ENCODE measurements around the gene TCF4. TPM values are rescaled to one million over a fixed set of nuclear protein-coding genes. Genes with fewer than 3 reads are reported as not detected.

TCF4 gene
- total and polyA plus RNA-seq, 8 donors: 5.1 to 187 (median 39.9) TPM

- intact Hi-C loops (cut with DNase I; ENCODE audit: low total_unique reads): no loop called here
- TF ChIP-seq, protein P1, sequence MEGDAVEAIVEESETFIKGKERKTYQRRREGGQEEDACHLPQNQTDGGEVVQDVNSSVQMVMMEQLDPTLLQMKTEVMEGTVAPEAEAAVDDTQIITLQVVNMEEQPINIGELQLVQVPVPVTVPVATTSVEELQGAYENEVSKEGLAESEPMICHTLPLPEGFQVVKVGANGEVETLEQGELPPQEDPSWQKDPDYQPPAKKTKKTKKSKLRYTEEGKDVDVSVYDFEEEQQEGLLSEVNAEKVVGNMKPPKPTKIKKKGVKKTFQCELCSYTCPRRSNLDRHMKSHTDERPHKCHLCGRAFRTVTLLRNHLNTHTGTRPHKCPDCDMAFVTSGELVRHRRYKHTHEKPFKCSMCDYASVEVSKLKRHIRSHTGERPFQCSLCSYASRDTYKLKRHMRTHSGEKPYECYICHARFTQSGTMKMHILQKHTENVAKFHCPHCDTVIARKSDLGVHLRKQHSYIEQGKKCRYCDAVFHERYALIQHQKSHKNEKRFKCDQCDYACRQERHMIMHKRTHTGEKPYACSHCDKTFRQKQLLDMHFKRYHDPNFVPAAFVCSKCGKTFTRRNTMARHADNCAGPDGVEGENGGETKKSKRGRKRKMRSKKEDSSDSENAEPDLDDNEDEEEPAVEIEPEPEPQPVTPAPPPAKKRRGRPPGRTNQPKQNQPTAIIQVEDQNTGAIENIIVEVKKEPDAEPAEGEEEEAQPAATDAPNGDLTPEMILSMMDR (IDR thresholded peaks at IDR 0.05): no peak
- TF ChIP-seq POLR2A (IDR thresholded peaks at IDR 0.05) (no peak), EP300 (IDR thresholded peaks at IDR 0.05) (no peak), POLR2AphosphoS5 (IDR thresholded peaks at IDR 0.05) (no peak)
- no peaks in the 10 kb centered on the region for H3K9me3 ChIP-seq
- DNase-seq: no peak
- 92 to 95% (median 94%) methylated on average over 2 of the region's 2 CpGs for WGBS, 5 donors
- H3K4me1 ChIP-seq: peaks cover 0 to 11% (median 2%) of the 10 kb centered on the region in 4 donors
- no peaks in the 10 kb centered on the region for H3K27me3 ChIP-seq
- no peak overlapping the region for H3K27ac ChIP-seq
- H3K4me3 ChIP-seq: no peak overlapping the region
- no peaks in the 10 kb centered on the region for H3K36me3 ChIP-seq
Measured at GRCh38 chr18:55593888-55594287, 5.9 kb upstream of the TCF4 start.

DNA sequence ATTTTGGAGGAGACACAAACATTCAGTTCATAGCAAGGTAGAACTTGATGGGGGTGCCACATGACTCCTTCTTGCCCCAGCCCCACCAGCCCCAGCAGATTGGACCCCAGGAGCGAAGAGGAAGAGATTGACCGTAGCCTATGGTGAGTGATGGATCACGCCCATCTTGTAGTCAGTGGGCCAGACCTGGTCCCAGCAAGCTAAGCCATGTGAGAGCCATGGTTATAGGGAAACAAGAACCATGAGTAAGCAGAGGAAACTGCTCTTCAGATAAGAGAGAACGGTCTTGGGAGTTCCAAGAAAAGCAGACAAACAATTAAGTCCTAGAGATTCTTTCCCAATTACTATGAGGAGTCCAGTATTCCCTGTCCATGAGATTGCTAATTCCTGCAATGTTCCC, 4.6 kb upstream of the TCF4 start:
- intact Hi-C loops (cut with DNase I; ENCODE audit: low total_unique reads): no loop called here
- Histone ChIP-seq H3K36me3 (no peaks in the 10 kb centered on the region), H3K27ac (no peak overlapping the region), H3K27me3 (peaks cover 0 to 6% (median 0%) of the 10 kb centered on the region in 3 donors), H3K9me3 (no peaks in the 10 kb centered on the region), H3K4me3 (no peak overlapping the region), H3K4me1 (peaks cover 0 to 15% (median 4%) of the 10 kb centered on the region in 4 donors)
- DNase-seq: no peak
- TF ChIP-seq, protein P1 (IDR thresholded peaks at IDR 0.05): no peak
- 68 to 74% (median 70%) methylated on average over 4 of the region's 4 CpGs for WGBS, 5 donors

DNA sequence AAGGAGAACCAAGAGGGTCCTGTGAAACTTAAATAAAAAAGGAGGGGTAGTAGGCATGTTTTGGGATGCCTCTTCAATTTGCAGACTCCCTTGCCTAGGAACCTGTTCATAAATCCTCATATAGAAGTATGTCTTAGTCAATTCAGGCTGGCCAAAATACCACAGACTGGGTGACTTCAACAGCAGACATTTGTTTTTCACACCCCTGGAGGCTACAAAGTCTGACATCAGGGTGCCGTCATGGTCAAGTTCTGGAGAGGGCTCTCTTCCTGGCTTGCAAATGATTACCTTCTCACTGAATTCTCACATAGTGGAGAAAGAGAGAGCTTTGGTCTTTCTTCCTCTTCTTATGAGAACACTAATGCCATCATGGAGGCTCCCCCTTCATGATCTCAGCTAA, 4.1 kb upstream of the TCF4 start:
- DNase-seq: no peak
- WGBS, 5 donors: 70 to 96% (median 87%) methylated on average over 1 of the region's 1 CpG
- intact Hi-C loops (cut with DNase I; ENCODE audit: low total_unique reads): no loop called here

GRCh38 chr18:55589625-55590291, 1.8 kb upstream of the TCF4 start:
- peak overlapping the region; percentile 15 to 91 (median 87) for H3K27ac ChIP-seq
- TF ChIP-seq POLR2AphosphoS5 (IDR thresholded peaks at IDR 0.05) (peak; percentile 59 to 87 (median 85)), POLR2A (IDR thresholded peaks at IDR 0.05) (no peak)
- H3K4me3 ChIP-seq: peak overlapping the region; percentile 57 to 71 (median 62)
- WGBS, 5 donors: 3 to 6% (median 4%) methylated on average over 33 to 37 of the region's 37 CpGs
- peaks cover 0 to 12% (median 0%) of the 10 kb centered on the region in 3 donors for H3K27me3 ChIP-seq
- H3K36me3 ChIP-seq: no peaks in the 10 kb centered on the region
- intact Hi-C loops (cut with DNase I; ENCODE audit: low total_unique reads): loop anchor here (5.0 kb wide), 1 partner anchor 172 kb away; no protein-coding TSS in a partner anchor
- peak; percentile 81 to 98 for DNase-seq
- peaks cover 0 to 24% (median 4%) of the 10 kb centered on the region in 4 donors for H3K4me1 ChIP-seq
- H3K9me3 ChIP-seq: no peaks in the 10 kb centered on the region

More for the DNA sequence above, 4.1 kb upstream of the TCF4 start:
- Histone ChIP-seq H3K27me3 (peaks cover 0 to 6% (median 0%) of the 10 kb centered on the region in 3 donors), H3K27ac (no peak overlapping the region), H3K4me1 (peaks cover 0 to 15% (median 4%) of the 10 kb centered on the region in 4 donors), H3K36me3 (no peaks in the 10 kb centered on the region), H3K9me3 (no peaks in the 10 kb centered on the region), H3K4me3 (no peak overlapping the region)
- TF ChIP-seq EP300 (IDR thresholded peaks at IDR 0.05) (no peak), POLR2A (IDR thresholded peaks at IDR 0.05) (no peak), POLR2AphosphoS5 (IDR thresholded peaks at IDR 0.05) (no peak)
- TF ChIP-seq, protein P1 (IDR thresholded peaks at IDR 0.05): no peak

Data from stomach (tissue), 9 donors.